ENCODE results near the gene CADPS.

GRCh38 chr3:62882676-62883200, 7.5 kb upstream of the CADPS start:
- TF ChIP-seq CTCF (conservative IDR thresholded peaks at IDR 0.05 in 1 of 2, IDR thresholded peaks at IDR 0.05 in 1 of 2; ENCODE audit: extremely low read depth in 1 of 2, insufficient read depth in 1 of 2, low read depth in 1 of 2, low read length in 2 of 2) (no peak), EZH2 (IDR thresholded peaks at IDR 0.05; ENCODE audit: borderline replicate concordance, low read length) (no peak)

All from mammary epithelial cell (primary cell).